ENCODE results near the gene SARDH. TPM values are rescaled to one million over a fixed set of nuclear protein-coding genes. Genes with fewer than 3 reads are reported as not detected.

SARDH gene
- total and polyA plus RNA-seq, 2 of the 13 experiments (the other 11 are each of a cell fraction or from before 2014, with no cell fraction given): 11.6 to 34.9 TPM

GRCh38 chr9:133714606-133715294 lies 23.4 kb downstream of the SARDH start (continued):
- TF ChIP-seq SRSF1 (optimal IDR thresholded peaks at IDR 0.05; ENCODE audit: low read depth, low read length) (no peak), ZNF382 (CRISPR knock-in tag; IDR thresholded peaks at IDR 0.05; ENCODE audit: borderline replicate concordance) (no peak), NCOA2 (CRISPR knock-in tag; IDR thresholded peaks at IDR 0.05) (peak; percentile 80), RERE (CRISPR knock-in tag; IDR thresholded peaks at IDR 0.05; ENCODE audit: low read depth) (0 out of 2 replicates have a peak, but pooled peaks have one; percentile 77), FOXO4 (CRISPR knock-in tag; conservative IDR thresholded peaks at IDR 0.05) (no peak), ZXDC (CRISPR knock-in tag; IDR thresholded peaks at IDR 0.05) (peak; percentile 50; the same call in 1 of the 2 replicates), ZNF468 (CRISPR knock-in tag; IDR thresholded peaks at IDR 0.05) (no peak), THRA (CRISPR knock-in tag; IDR thresholded peaks at IDR 0.05; ENCODE audit: borderline replicate concordance) (peak; percentile 86; the same call in 1 of the 2 replicates), SYNCRIP (IDR thresholded peaks at IDR 0.05; ENCODE audit: insufficient read depth, low read depth, low read length) (no peak), MLX (CRISPR knock-in tag; IDR thresholded peaks at IDR 0.05) (peak; percentile 71; the same call in 1 of the 2 replicates), REST (IDR thresholded peaks at IDR 0.05; ENCODE audit: borderline replicate concordance in 1 of 2, low read depth in 1 of 2, low read length in 2 of 2) (no peak)
